GM12891 (cell line): ENCODE results near the gene LHFPL2.

Experiments
- PAX5 ChIP-seq: IDR thresholded peaks from 2 replicates; pipeline ENCODE4 v1.6.1; 2011; ENCODE audit warnings: low read length, moderate library complexity, mild to moderate bottlenecking; ENCODE audit not compliant: insufficient read depth, severe bottlenecking
- POLR2A ChIP-seq: IDR thresholded peaks from 2 replicates; pipeline ENCODE4 v1.6.1; 2011; ENCODE audit warnings: low read depth, low read length, control low read depth
- POLR2AphosphoS5 ChIP-seq: IDR thresholded peaks from 2 replicates; pipeline ENCODE4 v1.6.1; 2011; ENCODE audit warnings: low read depth, low read length, control low read depth
- POU2F2 ChIP-seq: IDR thresholded peaks from 2 replicates; pipeline ENCODE4 v1.6.1; 2011; ENCODE audit warnings: low read depth, mild to moderate bottlenecking, control low read depth, low read length, moderate library complexity
- SPI1 ChIP-seq: IDR thresholded peaks from 2 replicates; pipeline ENCODE4 v1.6.1; 2011; ENCODE audit warnings: low read depth, low read length, control low read depth
- TAF1 ChIP-seq: IDR thresholded peaks from 2 replicates; pipeline ENCODE4 v1.6.1; 2011; ENCODE audit warnings: low read depth, low read length, control low read depth

GRCh38 chr5:78492650-78493049 is 155.9 kb downstream of the LHFPL2 start:
- TF ChIP-seq POLR2A: no peak
- TF ChIP-seq POLR2AphosphoS5: no peak
- no peak for TF ChIP-seq SPI1
- no peak for TF ChIP-seq POU2F2
- TF ChIP-seq TAF1: no peak
- no peak for TF ChIP-seq PAX5
